Measurements from ENCODE around the gene SLC8A1.

SLC8A1 gene

GRCh38 chr2:40451918-40452605 lies at the start of gene SLC8A1:
Gene SLC8A1, minus strand, starts transcription at chr2:40452090.
- in situ Hi-C loops (cut with MboI; ENCODE audit: low sequenced_read_pairs) = no loop called here

GRCh38 chr2:40499437-40499836 lies 47.5 kb upstream of the SLC8A1 start:
- in situ Hi-C loops (cut with MboI; ENCODE audit: low sequenced_read_pairs) = no loop called here

GRCh38 chr2:40497251-40497859 lies 45.5 kb upstream of the SLC8A1 start:
- in situ Hi-C loops (cut with MboI; ENCODE audit: low sequenced_read_pairs) = no loop called here

- in situ Hi-C loops (cut with MboI; ENCODE audit: low sequenced_read_pairs) = no loop called here
Observed at GRCh38 chr2:40489678-40489960, 37.7 kb upstream of the SLC8A1 start.

GRCh38 chr2:40488927-40489677 lies 37.2 kb upstream of the SLC8A1 start:
- in situ Hi-C loops (cut with MboI; ENCODE audit: low sequenced_read_pairs) = no loop called here

GRCh38 chr2:40488101-40488601 lies 36.3 kb upstream of the SLC8A1 start:
- in situ Hi-C loops (cut with MboI; ENCODE audit: low sequenced_read_pairs) = no loop called here

- in situ Hi-C loops (cut with MboI; ENCODE audit: low sequenced_read_pairs) = no loop called here
Observed at GRCh38 chr2:40487602-40488001, 35.7 kb upstream of the SLC8A1 start.

GRCh38 chr2:40485854-40486253 lies 34.0 kb upstream of the SLC8A1 start:
- in situ Hi-C loops (cut with MboI; ENCODE audit: low sequenced_read_pairs) = no loop called here

- in situ Hi-C loops (cut with MboI; ENCODE audit: low sequenced_read_pairs) = no loop called here
Observed at GRCh38 chr2:40485318-40485717, 33.4 kb upstream of the SLC8A1 start.

GRCh38 chr2:40483549-40484243 lies 31.8 kb upstream of the SLC8A1 start:
- in situ Hi-C loops (cut with MboI; ENCODE audit: low sequenced_read_pairs) = no loop called here

GRCh38 chr2:40480596-40480995 lies 28.7 kb upstream of the SLC8A1 start:
- in situ Hi-C loops (cut with MboI; ENCODE audit: low sequenced_read_pairs) = no loop called here

- in situ Hi-C loops (cut with MboI; ENCODE audit: low sequenced_read_pairs) = no loop called here
Observed at GRCh38 chr2:40480073-40480472, 28.2 kb upstream of the SLC8A1 start.

GRCh38 chr2:40477361-40477760 lies 25.5 kb upstream of the SLC8A1 start:
- in situ Hi-C loops (cut with MboI; ENCODE audit: low sequenced_read_pairs) = no loop called here

GRCh38 chr2:40476436-40476835 lies 24.5 kb upstream of the SLC8A1 start:
- in situ Hi-C loops (cut with MboI; ENCODE audit: low sequenced_read_pairs) = no loop called here

- in situ Hi-C loops (cut with MboI; ENCODE audit: low sequenced_read_pairs) = no loop called here
Observed at GRCh38 chr2:40474306-40474705, 22.4 kb upstream of the SLC8A1 start.

- in situ Hi-C loops (cut with MboI; ENCODE audit: low sequenced_read_pairs) = no loop called here
Observed at GRCh38 chr2:40471866-40472265, 20.0 kb upstream of the SLC8A1 start.

GRCh38 chr2:40470822-40471813 lies 19.2 kb upstream of the SLC8A1 start:
- in situ Hi-C loops (cut with MboI; ENCODE audit: low sequenced_read_pairs) = no loop called here

- in situ Hi-C loops (cut with MboI; ENCODE audit: low sequenced_read_pairs) = no loop called here
Observed at GRCh38 chr2:40466935-40467572, 15.2 kb upstream of the SLC8A1 start.

- in situ Hi-C loops (cut with MboI; ENCODE audit: low sequenced_read_pairs) = no loop called here
Observed at GRCh38 chr2:40466332-40466906, 14.5 kb upstream of the SLC8A1 start.

Data from hTERT RPE-1 (cell line).